GM18505 (cell line): ENCODE results near the gene NDUFB4.
A peak's percentile ranks its signal among the peaks of the same experiment; 100 is the strongest.

ENCODE experiments used
- ATAC-seq: cut with Tn5 transposase; IDR thresholded peaks from one replicate; pipeline ENCODE4 v1.9.1; 2021; ENCODE audit not compliant: unreplicated experiment
- POLR2A ChIP-seq: IDR thresholded peaks from 4 replicates; pipeline ENCODE4 v1.6.1; 2011; ENCODE audit warnings: borderline replicate concordance; ENCODE audit not compliant: insufficient read depth, insufficient read length; ENCODE audit errors: extremely low read depth

NDUFB4 gene

DNA sequence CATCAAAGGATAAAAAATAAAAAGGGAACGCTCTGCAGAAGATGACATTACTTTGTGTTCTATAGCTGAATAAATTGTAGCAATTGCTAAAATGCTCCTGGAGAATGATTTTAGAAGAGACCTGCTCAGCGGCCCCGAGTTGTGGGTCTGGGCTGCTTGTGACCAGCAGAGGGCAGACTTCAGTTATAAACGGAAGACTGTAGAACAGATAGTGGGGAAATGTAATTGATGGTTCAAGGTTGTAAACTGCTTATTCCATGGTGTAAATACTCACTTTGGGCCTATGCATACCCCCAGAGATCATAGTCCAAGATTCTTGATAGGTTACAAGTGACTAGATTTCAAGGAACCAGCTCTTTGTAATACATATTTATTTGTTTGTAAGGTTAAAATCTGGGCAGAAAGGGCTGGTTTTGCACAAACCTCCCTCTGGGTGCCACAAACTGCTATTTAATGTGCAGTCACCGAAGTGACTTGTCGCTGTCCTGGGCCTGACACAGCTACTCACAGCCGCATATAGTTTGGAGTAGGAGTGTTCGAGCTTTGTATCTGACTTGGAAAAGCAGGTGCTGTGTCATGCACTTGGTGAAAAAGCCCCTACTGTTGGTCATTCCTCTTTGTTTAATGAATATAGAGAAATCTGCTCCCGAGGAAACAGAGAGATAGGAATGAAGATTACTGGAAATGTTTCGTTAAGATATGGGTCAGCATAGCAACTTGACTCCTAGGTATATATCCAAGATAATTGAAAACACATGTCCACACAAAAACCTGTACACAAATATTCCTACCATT, 34.7 kb upstream of the NDUFB4 start:
- ATAC-seq: peak; percentile 42
- TF ChIP-seq POLR2A: no peak

- TF ChIP-seq POLR2A: no peak
- no peak for ATAC-seq
Observed at GRCh38 chr3:120563356-120564022, 32.6 kb upstream of the NDUFB4 start.

GRCh38 chr3:120566243-120566975, 29.7 kb upstream of the NDUFB4 start:
- TF ChIP-seq POLR2A: no peak
- ATAC-seq: no peak

DNA sequence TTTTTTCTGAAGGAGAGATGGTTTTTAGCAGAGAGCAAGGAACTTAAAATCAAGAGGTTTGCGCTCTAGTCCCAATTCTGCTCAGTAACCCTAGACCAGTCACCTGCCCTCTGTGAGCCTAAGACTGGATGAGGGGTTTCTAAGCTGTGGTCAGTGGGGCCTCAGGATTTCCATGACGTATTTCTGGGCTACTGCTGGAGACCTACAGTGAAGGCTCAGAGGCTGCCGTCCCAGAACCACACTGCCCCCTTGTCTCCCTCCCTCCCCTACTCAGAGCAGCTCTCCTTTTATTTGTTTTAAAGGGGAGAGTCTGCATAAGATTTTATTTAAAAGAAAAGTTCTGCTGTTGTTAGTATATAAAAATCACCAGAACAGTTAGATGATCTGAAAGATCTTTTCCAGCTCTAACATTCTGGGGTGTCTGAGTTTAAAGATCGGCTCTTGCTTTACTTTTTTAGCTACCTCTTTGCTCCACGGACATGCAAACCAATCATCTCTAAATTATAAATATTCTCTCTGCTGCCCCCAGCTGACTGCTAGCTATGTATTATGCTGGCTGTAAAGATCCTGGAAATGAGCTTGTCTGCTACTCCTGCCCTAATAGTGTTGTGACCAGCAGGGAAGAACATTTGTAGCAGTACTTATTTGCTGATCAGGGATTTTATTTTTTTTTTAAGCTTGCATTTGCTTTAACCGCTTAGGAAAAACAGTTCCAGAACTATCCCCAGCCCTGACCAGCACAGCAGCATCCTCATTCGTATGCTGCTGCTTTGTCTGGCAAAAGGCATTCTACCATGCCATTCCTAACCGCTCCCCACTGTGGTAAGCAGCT, 28.6 kb upstream of the NDUFB4 start:
- ATAC-seq: peak; percentile 71
- TF ChIP-seq POLR2A: no peak

DNA sequence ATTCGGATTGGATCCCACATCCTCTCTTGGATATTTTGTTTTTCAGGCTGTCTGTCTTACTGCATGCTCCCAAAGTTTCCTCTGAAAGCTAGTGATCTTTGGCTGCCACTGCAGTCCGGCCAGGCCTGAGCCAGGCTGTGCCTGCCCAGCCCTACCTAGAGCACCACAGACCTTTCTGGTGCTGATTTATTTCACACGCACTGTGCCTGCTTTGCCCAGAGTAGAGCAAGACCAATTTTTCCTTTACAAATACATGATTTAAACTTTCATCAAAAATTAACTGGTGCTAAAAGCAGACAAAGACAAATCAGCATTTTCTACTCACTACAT, 28.0 kb upstream of the NDUFB4 start:
- no peak for TF ChIP-seq POLR2A
- ATAC-seq: no peak

GRCh38 chr3:120568598-120568997, 27.5 kb upstream of the NDUFB4 start:
- ATAC-seq: no peak
- TF ChIP-seq POLR2A: no peak

DNA sequence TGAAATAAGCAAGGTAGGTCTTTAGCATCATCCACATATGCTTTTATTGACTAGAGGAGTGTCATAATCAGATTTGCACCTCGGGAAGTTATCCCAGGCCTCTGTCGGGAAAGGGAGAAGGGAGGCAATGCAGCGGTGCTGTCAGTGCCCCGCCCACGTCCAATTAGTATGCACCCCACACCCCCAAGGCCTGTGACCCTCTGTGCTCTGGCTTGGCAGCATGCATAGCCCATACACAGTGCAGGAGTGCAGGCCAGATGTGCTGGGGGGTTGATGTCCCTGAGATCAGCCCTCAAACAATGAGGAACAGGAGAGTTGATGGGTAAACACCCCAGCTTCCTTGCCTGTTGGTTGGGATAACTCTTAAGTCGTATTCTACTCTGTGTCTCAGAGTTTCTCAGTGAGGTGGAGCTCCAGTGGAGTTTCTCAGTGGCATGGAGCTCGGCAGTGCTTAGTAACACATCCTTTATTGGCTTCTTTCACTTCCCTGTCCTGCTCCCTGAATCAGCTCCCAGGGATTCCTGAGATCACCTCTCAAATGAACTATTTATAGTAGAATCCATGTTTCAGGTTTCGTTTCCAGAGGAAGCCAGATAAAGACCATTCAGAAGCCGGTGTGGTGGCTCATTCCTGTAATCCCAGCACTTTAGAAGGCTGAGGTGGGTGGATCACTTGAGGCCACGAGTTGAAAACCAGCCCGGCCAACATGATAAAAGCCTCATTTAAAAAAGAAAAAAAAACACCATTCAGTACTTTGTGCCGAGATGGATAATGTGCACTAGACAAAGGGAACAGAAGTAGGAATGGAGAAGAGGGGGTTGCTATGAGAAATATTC, 26.7 kb upstream of the NDUFB4 start:
- no peak for TF ChIP-seq POLR2A
- ATAC-seq: no peak

DNA sequence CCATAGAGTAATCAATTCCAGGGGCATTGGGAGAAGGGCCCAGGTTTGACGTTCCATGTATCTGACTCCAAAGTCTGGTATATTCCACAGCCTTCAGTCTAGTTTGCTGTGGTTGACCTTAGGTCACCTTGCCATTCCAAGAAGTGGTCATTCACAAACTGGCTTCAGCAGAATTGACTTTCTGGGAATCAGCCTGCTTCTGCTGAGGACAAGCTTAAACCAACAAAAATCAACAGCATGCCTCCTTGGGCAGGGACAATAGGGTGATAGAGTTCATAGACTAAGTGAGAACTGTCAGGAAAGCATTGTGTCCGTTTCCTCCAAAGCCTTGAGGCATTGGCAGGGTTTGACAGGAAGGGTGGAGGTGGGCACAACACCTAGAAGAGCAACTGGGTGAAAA, 24.1 kb upstream of the NDUFB4 start:
- ATAC-seq: no peak
- no peak for TF ChIP-seq POLR2A

- ATAC-seq: no peak
Observed at GRCh38 chr3:120587332-120587975, 8.7 kb upstream of the NDUFB4 start.

DNA sequence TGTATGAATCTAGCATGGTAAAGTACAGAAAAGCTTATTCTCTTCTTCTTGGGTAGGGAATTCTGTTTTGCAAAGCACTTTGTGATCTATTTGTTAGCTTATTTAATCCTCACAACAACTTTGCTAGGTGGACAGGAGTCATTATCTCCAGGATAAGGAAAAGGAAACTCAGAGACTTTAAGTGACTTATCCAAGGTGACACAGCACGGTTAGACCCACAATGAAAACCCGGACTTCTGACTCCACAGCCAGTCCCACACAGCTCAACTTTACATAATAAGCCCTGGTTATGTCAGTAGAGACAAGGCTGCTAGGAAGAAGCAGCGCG, 384 bp upstream of the NDUFB4 start:
- no peak for ATAC-seq
- no peak for TF ChIP-seq POLR2A

More at GRCh38 chr3:120587332-120587975, 8.7 kb upstream of the NDUFB4 start:
- no peak for TF ChIP-seq POLR2A

- no peak for TF ChIP-seq POLR2A
- ATAC-seq: no peak
Observed at GRCh38 chr3:120596853-120597223, 702 bp downstream of the NDUFB4 start.

GRCh38 chr3:120597445-120598049, 1.4 kb downstream of the NDUFB4 start:
- TF ChIP-seq POLR2A: no peak

DNA sequence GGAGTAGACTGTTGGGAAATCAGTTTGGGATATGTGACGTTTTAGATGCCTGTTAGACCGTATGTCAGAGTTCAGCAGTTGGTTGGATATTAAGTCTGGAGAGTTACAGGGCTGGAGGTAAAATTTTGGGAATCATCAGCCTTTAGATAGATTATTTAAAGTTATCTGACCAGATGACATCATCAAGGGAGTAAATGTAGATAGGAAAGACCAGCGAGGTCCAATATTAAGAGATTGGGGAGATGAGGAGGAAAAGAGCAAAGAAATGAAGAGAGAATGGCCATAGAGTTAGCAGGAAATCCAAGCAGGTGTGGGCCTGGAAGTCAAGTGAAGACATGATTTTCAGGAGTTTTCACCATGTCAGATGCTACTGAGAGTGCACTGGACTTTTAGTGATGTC, 3.1 kb downstream of the NDUFB4 start:
- TF ChIP-seq POLR2A: no peak

More at GRCh38 chr3:120597445-120598049, 1.4 kb downstream of the NDUFB4 start:
- ATAC-seq: peak; percentile 34

More for the DNA sequence above, 3.1 kb downstream of the NDUFB4 start:
- no peak for ATAC-seq
